ENCODE data around the gene FUT4. TPM values are rescaled to one million over a fixed set of nuclear protein-coding genes. Genes with fewer than 3 reads are reported as not detected.
A peak's percentile ranks its signal among the peaks of the same experiment; 100 is the strongest.
"Not testable (repeated sequence)": the region's sequence is repeated elsewhere in the genome, so short reads cannot be mapped to it uniquely, and the experiment has no call there.

FUT4 gene
- total RNA-seq, 2 experiments from 2014 or later, result 6.7 to 6.8 TPM

- Mint-ChIP-seq H3K36me3 (peaks cover 10% of the 10 kb centered on the region), H3K27ac (peak overlapping the region; percentile 35), H3K4me3 (peak overlapping the region; percentile 79), H3K27me3 (no peaks in the 10 kb centered on the region), H3K9me3 (no peaks in the 10 kb centered on the region), H3K4me1 (peaks cover 26% of the 10 kb centered on the region)
- POLR2A ChIA-PET, result interaction anchor here (0.8 to 1.3 kb wide), 2 partner anchors 32 to 51 kb away, joined by 3 to 4 read pairs; partner anchors contain the start of gene C11orf97
- ATAC-seq (ENCODE audit: low read depth) (no peak), DNase-seq (no peak)
Measured at GRCh38 chr11:94544646-94545263, 1.0 kb downstream of the FUT4 start.

- peaks cover 26% of the 10 kb centered on the region for H3K4me1 Mint-ChIP-seq
- ATAC-seq (ENCODE audit: low read depth), result no peak
- peaks cover 13% of the 10 kb centered on the region for H3K36me3 Mint-ChIP-seq
- H3K4me3 Mint-ChIP-seq, result peak overlapping the region; percentile 79
- POLR2A ChIA-PET, result interaction anchor here (0.7 kb wide), 1 partner anchor 521 kb away, joined by 3 read pairs; the partner anchor contains the start of gene SRSF8
- H3K27me3 Mint-ChIP-seq, result no peaks in the 10 kb centered on the region
- H3K9me3 Mint-ChIP-seq, result no peaks in the 10 kb centered on the region
- DNase-seq, result no peak
- H3K27ac Mint-ChIP-seq, result peak overlapping the region; percentile 47
Measured at GRCh38 chr11:94545264-94546161, 1.8 kb downstream of the FUT4 start.

GRCh38 chr11:94546162-94546470 lies 2.4 kb downstream of the FUT4 start:
- Mint-ChIP-seq H3K4me1 (peaks cover 26% of the 10 kb centered on the region), H3K9me3 (no peaks in the 10 kb centered on the region), H3K27me3 (no peaks in the 10 kb centered on the region), H3K27ac (no peak overlapping the region), H3K4me3 (peak overlapping the region; percentile 79), H3K36me3 (peaks cover 13% of the 10 kb centered on the region)
- POLR2A ChIA-PET, result no interaction called here
- DNase-seq, result no peak
- ATAC-seq (ENCODE audit: low read depth), result no peak

- ATAC-seq (ENCODE audit: low read depth) (no peak), DNase-seq (no peak)
- Mint-ChIP-seq H3K4me3 (peak overlapping the region; percentile 28), H3K9me3 (no peaks in the 10 kb centered on the region), H3K4me1 (peaks cover 26% of the 10 kb centered on the region), H3K36me3 (peaks cover 13% of the 10 kb centered on the region), H3K27ac (no peak overlapping the region), H3K27me3 (no peaks in the 10 kb centered on the region)
- POLR2A ChIA-PET, result interaction anchor here (0.5 kb wide), 1 partner anchor 419 kb away, joined by 4 read pairs; no protein-coding TSS in a partner anchor
Measured at GRCh38 chr11:94546886-94547285, 3.2 kb downstream of the FUT4 start.

GRCh38 chr11:94549146-94549545 lies 5.4 kb downstream of the FUT4 start:
- Mint-ChIP-seq H3K36me3 (peaks cover 13% of the 10 kb centered on the region), H3K9me3 (no peaks in the 10 kb centered on the region), H3K4me1 (peaks cover 18% of the 10 kb centered on the region), H3K27me3 (no peaks in the 10 kb centered on the region), H3K4me3 (no peak overlapping the region), H3K27ac (no peak overlapping the region)
- POLR2A ChIA-PET, result no interaction called here
- DNase-seq (no peak), ATAC-seq (ENCODE audit: low read depth) (no peak)

GRCh38 chr11:94550513-94550912 lies 6.8 kb downstream of the FUT4 start:
- POLR2A ChIA-PET, result no interaction called here
- peaks cover 17% of the 10 kb centered on the region for H3K4me1 Mint-ChIP-seq
- H3K36me3 Mint-ChIP-seq, result peaks cover 13% of the 10 kb centered on the region
- ATAC-seq (ENCODE audit: low read depth) (no peak), DNase-seq (no peak)
- H3K27me3 Mint-ChIP-seq, result no peaks in the 10 kb centered on the region
- H3K27ac Mint-ChIP-seq, result no peak overlapping the region
- H3K4me3 Mint-ChIP-seq, result no peak overlapping the region
- H3K9me3 Mint-ChIP-seq, result no peaks in the 10 kb centered on the region

- Mint-ChIP-seq H3K4me3 (no peak overlapping the region), H3K36me3 (peaks cover 4% of the 10 kb centered on the region), H3K27me3 (no peaks in the 10 kb centered on the region), H3K27ac (no peak overlapping the region), H3K9me3 (no peaks in the 10 kb centered on the region), H3K4me1 (no peaks in the 10 kb centered on the region)
- no peak for ATAC-seq (ENCODE audit: low read depth)
- POLR2A ChIA-PET, result no interaction called here
- DNase-seq, result no peak
Measured at GRCh38 chr11:94553938-94554337, 10.2 kb downstream of the FUT4 start.

GRCh38 chr11:94555752-94556329 lies 12.1 kb downstream of the FUT4 start:
- POLR2A ChIA-PET; H3K36me3 Mint-ChIP-seq; H3K9me3 Mint-ChIP-seq; ATAC-seq (ENCODE audit: low read depth); DNase-seq; H3K27ac Mint-ChIP-seq; H3K27me3 Mint-ChIP-seq; H3K4me3 Mint-ChIP-seq; H3K4me1 Mint-ChIP-seq: not testable (repeated sequence)

- ATAC-seq (ENCODE audit: low read depth) (no peak), DNase-seq (no peak)
- POLR2A ChIA-PET, result no interaction called here
- H3K27ac Mint-ChIP-seq, result no peak overlapping the region
- peaks cover 2% of the 10 kb centered on the region for H3K4me1 Mint-ChIP-seq
- H3K36me3 Mint-ChIP-seq, result no peaks in the 10 kb centered on the region
- no peaks in the 10 kb centered on the region for H3K9me3 Mint-ChIP-seq
- no peaks in the 10 kb centered on the region for H3K27me3 Mint-ChIP-seq
- H3K4me3 Mint-ChIP-seq, result no peak overlapping the region
Measured at GRCh38 chr11:94557421-94557820, 13.7 kb downstream of the FUT4 start.

- Mint-ChIP-seq H3K4me1 (peaks cover 2% of the 10 kb centered on the region), H3K36me3 (no peaks in the 10 kb centered on the region), H3K27me3 (no peaks in the 10 kb centered on the region), H3K27ac (no peak overlapping the region), H3K9me3 (no peaks in the 10 kb centered on the region), H3K4me3 (no peak overlapping the region)
- POLR2A ChIA-PET, result no interaction called here
- no peak for DNase-seq
- no peak for ATAC-seq (ENCODE audit: low read depth)
Measured at GRCh38 chr11:94557992-94558391, 14.3 kb downstream of the FUT4 start.

- POLR2A ChIA-PET, result no interaction called here
- no peaks in the 10 kb centered on the region for H3K36me3 Mint-ChIP-seq
- H3K27ac Mint-ChIP-seq, result no peak overlapping the region
- DNase-seq (no peak), ATAC-seq (ENCODE audit: low read depth) (no peak)
- H3K9me3 Mint-ChIP-seq, result no peaks in the 10 kb centered on the region
- H3K4me1 Mint-ChIP-seq, result peaks cover 2% of the 10 kb centered on the region
- no peaks in the 10 kb centered on the region for H3K27me3 Mint-ChIP-seq
- H3K4me3 Mint-ChIP-seq, result no peak overlapping the region
Measured at GRCh38 chr11:94558468-94558867, 14.7 kb downstream of the FUT4 start.

- Mint-ChIP-seq H3K36me3 (no peaks in the 10 kb centered on the region), H3K4me1 (peaks cover 2% of the 10 kb centered on the region), H3K27me3 (no peaks in the 10 kb centered on the region), H3K4me3 (no peak overlapping the region), H3K9me3 (no peaks in the 10 kb centered on the region), H3K27ac (no peak overlapping the region)
- DNase-seq (no peak), ATAC-seq (ENCODE audit: low read depth) (no peak)
- POLR2A ChIA-PET, result no interaction called here
Measured at GRCh38 chr11:94558932-94559331, 15.2 kb downstream of the FUT4 start.

GRCh38 chr11:94559361-94559760 lies 15.6 kb downstream of the FUT4 start:
- Mint-ChIP-seq H3K27me3 (no peaks in the 10 kb centered on the region), H3K4me3 (no peak overlapping the region)
- no peak for ATAC-seq (ENCODE audit: low read depth)

GRCh38 chr11:94560834-94561233 lies 17.1 kb downstream of the FUT4 start:
- ATAC-seq (ENCODE audit: low read depth) (no peak), DNase-seq (no peak)
- H3K4me1 Mint-ChIP-seq, result peaks cover 2% of the 10 kb centered on the region
- POLR2A ChIA-PET, result no interaction called here
- no peaks in the 10 kb centered on the region for H3K9me3 Mint-ChIP-seq
- H3K27me3 Mint-ChIP-seq, result no peaks in the 10 kb centered on the region
- H3K4me3 Mint-ChIP-seq, result no peak overlapping the region
- no peaks in the 10 kb centered on the region for H3K36me3 Mint-ChIP-seq
- no peak overlapping the region for H3K27ac Mint-ChIP-seq

More at GRCh38 chr11:94559361-94559760, 15.6 kb downstream of the FUT4 start:
- no peak for DNase-seq
- peaks cover 2% of the 10 kb centered on the region for H3K4me1 Mint-ChIP-seq
- H3K27ac Mint-ChIP-seq, result no peak overlapping the region
- no peaks in the 10 kb centered on the region for H3K9me3 Mint-ChIP-seq
- H3K36me3 Mint-ChIP-seq, result no peaks in the 10 kb centered on the region
- POLR2A ChIA-PET, result no interaction called here

Measured in activated naive CD8-positive, alpha-beta T cell treated with anti-CD3 and anti-CD28 coated beads, Interleukin-2, amount 10 ng/mL, durations not matched to agents 7 days and 5 days (primary cell).